RWPE1 (cell line): ENCODE data around the gene VPS13D.
A peak's percentile ranks its signal among the peaks of the same experiment; 100 is the strongest.

ENCODE experiments used
- CTCF ChIA-PET: fragments of 350-600 bp; sonication (Branson Sonifier 250); formaldehyde crosslinking; extraction: SDS; loops from one replicate; lab custom pipeline; 2021; lab: Yijun Ruan, JAX
- POLR2A ChIA-PET: fragments of 400-600 bp; formaldehyde crosslinking; extraction: SDS; loops from one replicate; lab custom pipeline; 2020; ENCODE audit warnings: antibody characterized with exemption; ENCODE audit not compliant: low non-redundant PET; lab: Yijun Ruan, JAX
- DNase-seq: peaks from one replicate; pipeline ENCODE4 v3.0.0; 2012; ENCODE audit warnings: low spot score
- H3K27ac ChIP-seq: fragments of 450-650 bp; 2 replicates; pipeline ENCODE4 v1.5.1; 2017
- TF ChIP-seq, protein P1 (sequence below): fragments of 450-650 bp; conservative IDR thresholded peaks from 2 replicates; pipeline ENCODE4 v1.5.1; 2017; ENCODE audit warnings: low read depth, mild to moderate bottlenecking

Gene VPS13D

DNA sequence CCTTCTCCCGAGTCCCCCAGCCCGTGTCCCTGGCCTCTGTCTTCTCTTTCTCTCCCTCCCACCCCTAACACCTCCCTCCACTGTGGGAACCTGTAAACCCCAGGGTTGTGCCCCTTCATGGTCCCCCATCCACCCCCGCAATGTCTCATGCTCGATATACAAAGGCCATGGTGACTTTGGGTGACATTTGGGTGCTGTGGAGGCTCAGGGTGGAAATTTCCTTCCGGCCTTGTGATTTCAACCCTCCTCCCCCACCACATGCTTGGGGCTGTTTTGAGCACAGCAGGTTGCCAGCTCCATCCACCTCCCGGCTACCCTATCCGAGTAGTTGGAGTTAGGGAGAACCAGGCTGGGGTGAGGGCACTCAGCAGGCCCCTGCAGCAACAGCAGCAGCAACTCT is 25.7 kb upstream of the VPS13D start:
- ChIA-PET POLR2A (no interaction called here), CTCF (interaction anchor here (3.0 kb wide), 1 partner anchor 79 kb away, joined by 16 read pairs; no protein-coding TSS in a partner anchor)
- no peak for DNase-seq
- TF ChIP-seq, protein P1, sequence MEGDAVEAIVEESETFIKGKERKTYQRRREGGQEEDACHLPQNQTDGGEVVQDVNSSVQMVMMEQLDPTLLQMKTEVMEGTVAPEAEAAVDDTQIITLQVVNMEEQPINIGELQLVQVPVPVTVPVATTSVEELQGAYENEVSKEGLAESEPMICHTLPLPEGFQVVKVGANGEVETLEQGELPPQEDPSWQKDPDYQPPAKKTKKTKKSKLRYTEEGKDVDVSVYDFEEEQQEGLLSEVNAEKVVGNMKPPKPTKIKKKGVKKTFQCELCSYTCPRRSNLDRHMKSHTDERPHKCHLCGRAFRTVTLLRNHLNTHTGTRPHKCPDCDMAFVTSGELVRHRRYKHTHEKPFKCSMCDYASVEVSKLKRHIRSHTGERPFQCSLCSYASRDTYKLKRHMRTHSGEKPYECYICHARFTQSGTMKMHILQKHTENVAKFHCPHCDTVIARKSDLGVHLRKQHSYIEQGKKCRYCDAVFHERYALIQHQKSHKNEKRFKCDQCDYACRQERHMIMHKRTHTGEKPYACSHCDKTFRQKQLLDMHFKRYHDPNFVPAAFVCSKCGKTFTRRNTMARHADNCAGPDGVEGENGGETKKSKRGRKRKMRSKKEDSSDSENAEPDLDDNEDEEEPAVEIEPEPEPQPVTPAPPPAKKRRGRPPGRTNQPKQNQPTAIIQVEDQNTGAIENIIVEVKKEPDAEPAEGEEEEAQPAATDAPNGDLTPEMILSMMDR: no peak
- H3K27ac ChIP-seq: peak overlapping the region; percentile 16

DNA sequence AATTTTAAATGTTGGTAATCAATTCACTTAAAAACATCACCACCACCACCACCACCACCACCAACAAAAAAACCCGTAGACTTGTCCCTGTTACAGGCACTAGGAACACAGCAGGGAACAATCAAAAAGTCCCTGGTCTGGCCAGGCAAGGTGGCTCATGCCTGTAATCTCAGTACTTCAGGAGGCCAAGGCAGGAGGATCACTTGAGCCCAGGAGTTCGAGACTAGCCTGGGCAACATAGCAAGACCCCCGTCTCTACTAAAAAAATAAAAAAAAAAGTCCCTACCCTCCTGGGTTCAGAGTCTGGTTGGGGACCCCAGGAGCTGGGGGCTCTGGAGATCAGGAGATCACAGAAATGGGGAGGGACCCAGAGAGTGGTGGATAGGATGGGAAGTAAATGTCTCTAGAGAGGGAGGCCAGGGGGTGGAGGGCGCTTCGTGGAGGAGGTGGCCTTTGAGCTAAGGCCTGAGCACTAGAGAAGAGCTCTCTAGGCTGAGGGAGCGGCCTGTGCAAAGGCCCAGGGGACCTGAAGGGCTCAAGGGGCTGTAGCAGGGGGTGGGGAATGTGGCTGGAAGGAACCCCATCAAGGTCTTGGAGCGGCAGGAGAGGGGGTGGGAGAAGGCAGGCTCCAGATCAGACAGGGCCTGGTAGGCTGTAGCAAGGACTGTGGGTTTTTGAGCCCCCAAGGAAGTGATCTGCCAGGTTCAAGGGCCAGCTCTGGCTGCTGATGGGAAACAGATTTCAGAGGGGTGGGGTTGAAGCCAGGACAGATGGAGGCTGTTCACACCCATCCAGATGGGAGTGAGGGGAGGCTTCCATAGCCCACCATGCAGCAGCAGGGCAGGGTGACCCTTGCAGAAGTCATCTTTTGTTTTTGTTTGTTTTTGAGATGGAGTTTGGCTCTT is 24.8 kb upstream of the VPS13D start:
- no peak for DNase-seq
- no peak overlapping the region for H3K27ac ChIP-seq
- POLR2A ChIA-PET: interaction anchor here (0.5 kb wide), 1 partner anchor 186 kb away, joined by 3 read pairs; the partner anchor contains the start of gene MIIP
- TF ChIP-seq, protein P1: no peak
- CTCF ChIA-PET: interaction anchor here (0.6 kb wide), 2 partner anchors 71 to 76 kb away, joined by 3 read pairs; no protein-coding TSS in a partner anchor

DNA sequence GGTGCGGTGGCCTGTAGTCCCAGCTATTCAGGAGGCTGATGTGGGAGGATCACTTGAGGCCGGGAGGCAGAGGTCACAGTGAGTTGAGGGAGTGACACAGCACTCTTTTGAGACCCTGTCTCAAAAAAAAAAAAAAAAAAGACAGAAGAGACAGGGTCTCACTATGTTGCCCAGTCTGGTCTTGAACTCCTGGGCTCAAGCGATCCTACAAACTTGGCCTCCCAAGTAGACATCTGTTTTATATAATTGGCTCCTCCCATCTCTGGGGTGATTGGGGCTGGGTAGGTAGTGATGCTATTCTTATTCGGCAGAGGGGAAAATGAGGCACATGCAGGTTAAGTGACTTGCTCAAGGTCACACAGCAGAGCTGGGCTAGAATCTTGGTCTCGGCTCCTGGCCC is 23.6 kb upstream of the VPS13D start:
- CTCF ChIA-PET: interaction anchor here (0.6 to 1.2 kb wide), 4 partner anchors 57 to 82 kb away, joined by 3 to 4 read pairs (median 3); no protein-coding TSS in a partner anchor
- POLR2A ChIA-PET: interaction anchor here (0.6 kb wide), 1 partner anchor 8 kb away, joined by 3 read pairs; no protein-coding TSS in a partner anchor
- no peak overlapping the region for H3K27ac ChIP-seq
- DNase-seq: no peak
- TF ChIP-seq, protein P1: no peak

DNA sequence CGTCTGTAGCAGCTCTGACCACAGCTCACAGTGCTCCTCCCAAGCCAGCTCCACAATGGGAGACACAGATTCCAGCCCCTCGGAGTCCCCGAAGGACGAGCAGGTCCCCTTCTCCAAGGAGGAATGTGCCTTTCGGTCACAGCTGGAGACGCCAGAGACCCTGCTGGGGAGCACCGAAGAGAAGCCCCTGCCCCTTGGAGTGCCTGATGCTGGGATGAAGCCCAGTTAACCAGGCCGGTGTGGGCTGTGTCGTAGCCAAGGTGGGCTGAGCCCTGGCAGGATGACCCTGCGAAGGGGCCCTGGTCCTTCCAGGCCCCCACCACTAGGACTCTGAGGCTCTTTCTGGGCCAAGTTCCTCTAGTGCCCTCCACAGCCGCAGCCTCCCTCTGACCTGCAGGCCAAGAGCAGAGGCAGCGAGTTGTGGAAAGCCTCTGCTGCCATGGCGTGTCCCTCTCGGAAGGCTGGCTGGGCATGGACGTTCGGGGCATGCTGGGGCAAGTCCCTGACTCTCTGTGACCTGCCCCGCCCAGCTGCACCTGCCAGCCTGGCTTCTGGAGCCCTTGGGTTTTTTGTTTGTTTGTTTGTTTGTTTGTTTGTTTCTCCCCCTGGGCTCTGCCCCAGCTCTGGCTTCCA is 22.9 kb upstream of the VPS13D start:
- ChIA-PET POLR2A (interaction anchor here (0.6 kb wide), 1 partner anchor 9 kb away, joined by 3 read pairs; no protein-coding TSS in a partner anchor), CTCF (interaction anchor here (0.6 to 1.2 kb wide), 6 partner anchors 56 to 83 kb away, joined by 3 to 5 read pairs (median 3); no protein-coding TSS in a partner anchor)
- no peak overlapping the region for H3K27ac ChIP-seq
- TF ChIP-seq, protein P1: no peak
- DNase-seq: no peak

DNA sequence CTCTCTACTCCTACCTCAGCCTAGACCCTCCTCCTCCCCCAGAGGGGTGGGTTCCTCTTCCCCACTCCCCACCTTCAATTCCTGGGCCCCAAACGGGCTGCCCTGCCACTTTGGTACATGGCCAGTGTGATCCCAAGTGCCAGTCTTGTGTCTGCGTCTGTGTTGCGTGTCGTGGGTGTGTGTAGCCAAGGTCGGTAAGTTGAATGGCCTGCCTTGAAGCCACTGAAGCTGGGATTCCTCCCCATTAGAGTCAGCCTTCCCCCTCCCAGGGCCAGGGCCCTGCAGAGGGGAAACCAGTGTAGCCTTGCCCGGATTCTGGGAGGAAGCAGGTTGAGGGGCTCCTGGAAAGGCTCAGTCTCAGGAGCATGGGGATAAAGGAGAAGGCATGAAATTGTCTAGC is 21.6 kb upstream of the VPS13D start:
- CTCF ChIA-PET: interaction anchor here (0.6 to 4.5 kb wide), 5 partner anchors 14 to 305 kb away, joined by 3 to 63 read pairs (median 3); no protein-coding TSS in a partner anchor
- TF ChIP-seq, protein P1: no peak
- H3K27ac ChIP-seq: no peak overlapping the region
- POLR2A ChIA-PET: no interaction called here
- no peak for DNase-seq
